K562 (cell line): ENCODE data around the gene PKDREJ. TPM values are rescaled to one million over a fixed set of nuclear protein-coding genes. Genes with fewer than 3 reads are reported as not detected.

Experiments
- ATAC-seq: fragments of 200-7000 bp; cut with Tn5 transposase; 3 replicates; pipeline ENCODE4 v1.9.1; 2020; ENCODE audit warnings: moderate library complexity
- BruUV-seq: library from RNA; stranded (reverse); fragments of 400-500 nt; replicated peaks from 2 replicates; lab custom pipeline; 2021; lab: Mats Ljungman, UMichigan
- CTCF ChIA-PET: fragments of 300-600 bp; formaldehyde crosslinking; extraction: SDS; loops from one replicate; lab custom pipeline; 2021; ENCODE audit warnings: low intra/inter-chr PET ratio; lab: Yijun Ruan, JAX
- POLR2A ChIA-PET: fragments of 300-600, 350-650 bp; sonication (Branson Sonifier 250); formaldehyde crosslinking; extraction: SDS; loops from one replicate; lab custom pipeline; 2021; ENCODE audit warnings: antibody characterized with exemption, inconsistent platforms; lab: Yijun Ruan, JAX
- DNase-seq, 4 experiments: peaks; one replicate each; pipeline versions ENCODE4 v3.0.0 to v3.0.0-alpha.2; 2011 to 2018; ENCODE audit warnings: low spot score in 3 of 4, mixed read lengths in 3 of 4; ENCODE audit errors: extremely low read depth in 1 of 4
- FAIRE-seq: peaks from 2 replicates; lab custom pipeline; 2011; peaks lifted over from hg19 to GRCh38; lab: Jason Lieb, UNC
- H2AFZ ChIP-seq: 2 replicates; pipeline ENCODE4 v1.6.0; 2011; ENCODE audit warnings: low read depth, low read length, control low read depth, inconsistent platforms
- H3K27ac ChIP-seq: fragments of 200-600 bp; 3 replicates; pipeline ENCODE4 v1.8.0; 2011; ENCODE audit warnings: low read depth, mild to moderate bottlenecking, control low read depth, inconsistent platforms, low read length, moderate library complexity, mixed read lengths; ENCODE audit errors: extremely low read depth
- H3K27me3 ChIP-seq, 2 experiments: fragments of 300-600 bp in 1 of 2; 2 replicates in 1 of 2; 3 replicates in 1 of 2; pipeline versions ENCODE4 v1.6.0 to v1.8.0; 2011; ENCODE audit warnings: inconsistent platforms in 2 of 2, low read length in 2 of 2, mild to moderate bottlenecking in 1 of 2, mixed read lengths in 1 of 2, moderate library complexity in 1 of 2; ENCODE audit not compliant: control insufficient read depth in 2 of 2, insufficient read depth in 2 of 2
- H3K36me3 ChIP-seq: fragments of 300-600 bp; 3 replicates; pipeline ENCODE4 v1.8.0; 2011; ENCODE audit warnings: mild to moderate bottlenecking, low read length, inconsistent platforms; ENCODE audit not compliant: control insufficient read depth, insufficient read depth
- H3K4me1 ChIP-seq, 2 experiments: fragments of 200-600 bp in 1 of 2; replicated peaks in 1 of 2; 2 replicates in 1 of 2; 3 replicates in 1 of 2; pipeline versions ENCODE4 v1.5.1 to v1.8.0; 2011; ENCODE audit warnings: inconsistent platforms in 2 of 2, low read length in 2 of 2, mild to moderate bottlenecking in 1 of 2, mixed read lengths in 1 of 2, moderate library complexity in 1 of 2; ENCODE audit not compliant: control insufficient read depth in 2 of 2, insufficient read depth in 2 of 2
- H3K4me2 ChIP-seq: 2 replicates; pipeline ENCODE4 v1.6.1; 2011; ENCODE audit warnings: low read length, control low read depth, inconsistent platforms, mixed read lengths; ENCODE audit not compliant: insufficient read depth
- H3K4me3 ChIP-seq: fragments of 200-600 bp; sonication (generic), shearing (Covaris generic); 2 replicates; pipeline ENCODE4 v1.5.1; 2016; ENCODE audit warnings: control low read depth, inconsistent platforms
- H3K79me2 ChIP-seq: fragments of 200-600 bp; 3 replicates; pipeline ENCODE4 v1.8.0; 2011; ENCODE audit warnings: low read length, inconsistent platforms; ENCODE audit not compliant: control insufficient read depth, insufficient read depth
- H3K9ac ChIP-seq, 2 experiments: 2 replicates each; pipeline versions ENCODE4 v1.6.0 to v1.6.1; 2011; ENCODE audit warnings: low read depth in 2 of 2, low read length in 2 of 2, control low read depth in 1 of 2, inconsistent platforms in 1 of 2, mild to moderate bottlenecking in 1 of 2, mixed read lengths in 1 of 2; ENCODE audit not compliant: insufficient read depth in 1 of 2
- H3K9me1 ChIP-seq: one replicate; pipeline ENCODE4 v1.6.0; 2011; ENCODE audit warnings: inconsistent platforms, mild to moderate bottlenecking, low read length, moderate library complexity; ENCODE audit not compliant: control insufficient read depth, insufficient read depth
- H3K9me3 ChIP-seq: replicated peaks from 2 replicates; pipeline ENCODE4 v1.5.1; 2011; ENCODE audit warnings: low read depth, low read length, inconsistent platforms; ENCODE audit not compliant: control insufficient read depth, insufficient read depth
- H4K20me1 ChIP-seq: replicated peaks from 2 replicates; pipeline ENCODE4 v1.6.1; 2011; ENCODE audit warnings: low read length, inconsistent platforms, mixed read lengths; ENCODE audit not compliant: control insufficient read depth, insufficient read depth
- CBFA2T2 ChIP-seq: fragments of 450-650 bp; conservative IDR thresholded peaks from 2 replicates; pipeline ENCODE4 v1.6.1; 2017; ENCODE audit warnings: mild to moderate bottlenecking
- FOXP1 ChIP-seq: sonication (generic); formaldehyde crosslinking; IDR thresholded peaks from 2 replicates; pipeline ENCODE4 v1.8.0; 2022; ENCODE audit warnings: mild to moderate bottlenecking, missing genetic modification reagents
- NFE2 ChIP-seq: IDR thresholded peaks from 2 replicates; pipeline ENCODE4 v1.6.1; 2014; ENCODE audit warnings: antibody characterized with exemption, low read depth
- NFIC ChIP-seq: fragments of 450-650 bp; IDR thresholded peaks from 2 replicates; pipeline ENCODE4 v1.6.1; 2017; ENCODE audit warnings: mild to moderate bottlenecking, inconsistent platforms
- NONO ChIP-seq, 2 experiments: fragments of 200-400 bp in 1 of 2; fragments of 450-650 bp in 1 of 2; formaldehyde crosslinking in 1 of 2; IDR thresholded peaks; 2 replicates each; pipeline ENCODE4 v1.6.1; 2017; ENCODE audit warnings: low read depth in 2 of 2, mild to moderate bottlenecking in 2 of 2, moderate library complexity in 2 of 2, low read length in 1 of 2
- WGBS: fragments of 100-300 bp; shearing (Covaris generic); methylation state at CpG from one replicate; pipeline ENCODE4 v1.1.6; 2016; ENCODE audit warnings: low coverage, mixed read lengths; ENCODE audit not compliant: insufficient coverage; ENCODE audit errors: missing lambda C conversion rate; 5-methylcytosine and 5-hydroxymethylcytosine counted together
- in situ Hi-C: fragments of 300-500 bp; cut with MboI; formaldehyde crosslinking; loops from 4 replicates; pipeline ENCODE4 v1.15.0; 2018; ENCODE audit warnings: inconsistent platforms, mixed read lengths
- intact Hi-C: fragments of 100-400 bp; cut with micrococcal nuclease; formaldehyde crosslinking; loops from 2 replicates; pipeline ENCODE4 v1.14.2; 2022
- polyA plus RNA-seq, 8 experiments: library from polyadenylated mRNA; depleted of rRNA in 4 of 8; stranded (reverse) in 5 of 8; unstranded in 3 of 8; fragments of >200 nt; fragmentation: Nextera tagmentation in 2 of 8; fragmentation: Illumina TruSeq in 1 of 8; extraction: Ambion mirVana in 2 of 8; extraction: Trizol in 1 of 8; gene quantifications; 2 replicates each; pipeline versions ENCODE4 v1.2.1 to v1.2.3, GENCODE V29; 2011 to 2014; ENCODE audit warnings: inconsistent platforms in 1 of 8, missing spikeins in 1 of 8
- total RNA-seq, 7 experiments: library from RNA; depleted of rRNA in 6 of 7; stranded (reverse); fragments of >200 nt in 6 of 7; fragmentation: Illumina TruSeq in 2 of 7; extraction: Trizol in 2 of 7; gene quantifications; 2 replicates each; pipeline versions ENCODE4 v1.2.1 to v1.2.3, GENCODE V29; 2011 to 2021; ENCODE audit warnings: low replicate concordance in 1 of 7
- TF ChIP-seq, protein P1 (sequence below): sonication (generic); formaldehyde crosslinking; IDR thresholded peaks from 2 replicates; pipeline ENCODE4 v1.8.1; 2022; ENCODE audit warnings: missing genetic modification reagents

The PKDREJ gene
- total and polyA plus RNA-seq, 9 of the 15 experiments (the other 6 are each of a cell fraction or from before 2014, with no cell fraction given): 0.03 TPM; not detected in 8

DNA sequence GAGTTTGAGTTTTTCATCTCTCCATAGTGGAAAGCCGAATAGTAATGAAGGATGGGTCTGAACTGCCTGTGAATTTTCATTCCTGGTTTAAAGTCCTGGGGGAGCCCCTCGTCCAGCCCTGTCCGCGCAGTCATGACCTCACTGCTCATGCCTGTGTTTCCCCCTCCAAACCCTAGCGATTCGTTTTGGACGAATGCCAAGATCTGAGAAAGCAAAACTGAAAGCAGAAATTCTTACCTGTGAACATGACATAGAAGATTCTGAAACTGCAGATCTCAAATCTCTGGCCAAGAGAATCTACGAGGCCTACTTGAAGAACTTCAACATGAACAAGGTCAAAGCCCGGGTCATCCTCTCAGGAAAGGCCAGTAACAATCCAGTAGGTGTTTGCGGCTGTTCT is 43.5 kb downstream of the PKDREJ start:
- no peaks in the 10 kb centered on the region for H3K79me2 ChIP-seq
- H3K36me3 ChIP-seq: no peaks in the 10 kb centered on the region
- no TSS peak for BruUV-seq
- no peak overlapping the region for H3K4me3 ChIP-seq
- TF ChIP-seq NFE2 (no peak), FOXP1 (CRISPR knock-in tag) (no peak), CBFA2T2 (no peak), NFIC (peak; percentile 79), NONO (IDR thresholded peaks at IDR 0.05; ENCODE audit: low read depth in 2 of 2, low read length in 1 of 2) (no peak)
- TF ChIP-seq, protein P1, sequence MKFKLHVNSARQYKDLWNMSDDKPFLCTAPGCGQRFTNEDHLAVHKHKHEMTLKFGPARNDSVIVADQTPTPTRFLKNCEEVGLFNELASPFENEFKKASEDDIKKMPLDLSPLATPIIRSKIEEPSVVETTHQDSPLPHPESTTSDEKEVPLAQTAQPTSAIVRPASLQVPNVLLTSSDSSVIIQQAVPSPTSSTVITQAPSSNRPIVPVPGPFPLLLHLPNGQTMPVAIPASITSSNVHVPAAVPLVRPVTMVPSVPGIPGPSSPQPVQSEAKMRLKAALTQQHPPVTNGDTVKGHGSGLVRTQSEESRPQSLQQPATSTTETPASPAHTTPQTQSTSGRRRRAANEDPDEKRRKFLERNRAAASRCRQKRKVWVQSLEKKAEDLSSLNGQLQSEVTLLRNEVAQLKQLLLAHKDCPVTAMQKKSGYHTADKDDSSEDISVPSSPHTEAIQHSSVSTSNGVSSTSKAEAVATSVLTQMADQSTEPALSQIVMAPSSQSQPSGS (CRISPR knock-in tag): no peak
- no peaks in the 10 kb centered on the region for H3K27me3 ChIP-seq
- H3K9ac ChIP-seq: no peak overlapping the region
- FAIRE-seq: no peak
- CTCF ChIA-PET: no interaction called here
- in situ Hi-C loops: no loop called here
- no peaks in the 10 kb centered on the region for H3K9me1 ChIP-seq
- H4K20me1 ChIP-seq: no peaks in the 10 kb centered on the region
- H3K4me2 ChIP-seq: no peak overlapping the region
- H3K27ac ChIP-seq: no peak overlapping the region
- no peak overlapping the region for H2AFZ ChIP-seq
- WGBS: 49% methylated on average over 9 of the region's 10 CpGs
- POLR2A ChIA-PET: no interaction called here
- intact Hi-C loops: no loop called here
- peaks cover 0 to 7% of the 10 kb centered on the region in 2 experiments; a peak in 1 of 5 replicates for H3K4me1 ChIP-seq
- DNase-seq: no peak
- no peaks in the 10 kb centered on the region for H3K9me3 ChIP-seq
- no peak for ATAC-seq
